Globus pallidus (tissue), 1 donor: ENCODE measurements around the gene IL10RA.
"Not testable (repeated sequence)": the region's sequence is repeated elsewhere in the genome, so short reads cannot be mapped to it uniquely, and the experiment has no call there.

Experiments used
- DNase-seq: peaks from one replicate; pipeline ENCODE4 v3.0.0-alpha.2; 2015; ENCODE audit warnings: low spot score

IL10RA gene

GRCh38 chr11:117985953-117986887, at the start of gene IL10RA:
IL10RA (plus strand) TSS chr11:117986394; CDS start chr11:117986468, 74 bp downstream.
- peak; percentile 78 for DNase-seq

DNA sequence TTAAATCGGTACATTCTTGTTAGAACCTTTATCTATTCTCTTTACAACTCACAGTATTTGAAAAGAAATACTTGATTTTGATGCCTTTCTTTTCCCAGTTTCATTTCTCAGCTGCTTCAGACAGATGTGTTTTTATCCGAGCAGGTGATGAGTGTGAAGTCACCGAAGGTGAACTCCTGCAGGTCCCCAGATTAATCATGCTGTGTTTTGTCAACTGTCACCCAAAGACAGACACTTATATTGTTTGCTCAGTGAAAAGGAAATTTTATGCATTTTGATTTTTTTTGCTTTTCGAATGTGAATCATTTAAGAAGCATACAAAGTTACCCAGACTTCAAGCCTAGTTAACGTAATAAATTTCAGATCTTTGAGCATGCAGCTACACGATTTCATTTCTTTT, 49.2 kb upstream of the IL10RA start:
- DNase-seq: no peak

DNA sequence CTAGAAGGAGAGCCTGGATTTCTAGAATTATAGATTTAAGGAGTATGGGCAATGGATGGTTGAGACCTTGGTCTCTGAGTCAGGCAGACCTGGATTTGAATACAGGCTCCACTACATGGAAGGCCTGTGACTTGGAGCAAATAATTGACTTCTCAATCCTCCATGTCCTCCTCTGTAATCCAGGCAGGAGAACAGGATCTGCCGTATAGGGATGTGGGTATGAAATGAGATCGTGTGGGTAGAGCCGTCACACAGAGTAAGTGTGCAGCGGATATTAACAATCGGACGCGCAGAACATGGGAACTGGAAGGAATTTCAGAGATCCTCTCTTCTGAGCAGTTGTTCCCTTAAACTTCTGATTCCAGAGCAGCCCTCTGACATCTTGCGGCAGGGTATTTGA, 45.5 kb upstream of the IL10RA start:
- no peak for DNase-seq

GRCh38 chr11:117941163-117941707, 45.0 kb upstream of the IL10RA start:
- no peak for DNase-seq

DNA sequence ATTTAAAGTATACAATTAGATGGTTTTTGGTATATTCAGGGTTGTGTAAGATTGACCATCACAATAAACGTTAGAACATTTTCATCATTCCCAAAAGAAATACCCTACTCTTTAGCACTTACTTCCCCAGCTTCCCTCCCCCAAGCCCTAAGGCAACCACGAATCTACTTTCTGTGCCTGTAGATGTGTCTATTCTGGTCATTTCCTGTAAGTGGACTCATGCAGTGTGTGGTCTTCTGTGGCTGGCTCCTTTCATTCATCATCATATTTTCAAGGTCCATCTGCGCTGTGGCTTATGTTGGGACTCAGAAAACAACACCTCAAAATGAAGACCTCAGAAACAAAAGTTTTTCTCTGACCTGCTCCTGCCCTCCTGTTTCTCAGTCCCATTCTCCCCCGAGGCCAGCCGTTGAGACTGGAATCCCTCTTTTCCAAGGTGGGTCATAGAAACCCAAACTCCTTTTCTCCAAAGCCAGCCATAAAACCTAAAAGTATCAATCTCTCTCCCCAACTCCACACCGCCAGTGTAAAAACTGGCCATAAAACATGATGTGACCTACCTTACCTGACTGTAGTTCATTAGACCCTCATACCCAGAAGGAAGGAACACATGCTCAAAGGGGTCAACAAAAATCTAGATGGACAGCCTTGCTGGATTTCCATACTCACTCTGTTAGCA, 44.1 kb upstream of the IL10RA start:
- no peak for DNase-seq

GRCh38 chr11:117944554-117944953, 41.6 kb upstream of the IL10RA start:
- no peak for DNase-seq

GRCh38 chr11:117945047-117945810, 41.0 kb upstream of the IL10RA start:
- no peak for DNase-seq

DNA sequence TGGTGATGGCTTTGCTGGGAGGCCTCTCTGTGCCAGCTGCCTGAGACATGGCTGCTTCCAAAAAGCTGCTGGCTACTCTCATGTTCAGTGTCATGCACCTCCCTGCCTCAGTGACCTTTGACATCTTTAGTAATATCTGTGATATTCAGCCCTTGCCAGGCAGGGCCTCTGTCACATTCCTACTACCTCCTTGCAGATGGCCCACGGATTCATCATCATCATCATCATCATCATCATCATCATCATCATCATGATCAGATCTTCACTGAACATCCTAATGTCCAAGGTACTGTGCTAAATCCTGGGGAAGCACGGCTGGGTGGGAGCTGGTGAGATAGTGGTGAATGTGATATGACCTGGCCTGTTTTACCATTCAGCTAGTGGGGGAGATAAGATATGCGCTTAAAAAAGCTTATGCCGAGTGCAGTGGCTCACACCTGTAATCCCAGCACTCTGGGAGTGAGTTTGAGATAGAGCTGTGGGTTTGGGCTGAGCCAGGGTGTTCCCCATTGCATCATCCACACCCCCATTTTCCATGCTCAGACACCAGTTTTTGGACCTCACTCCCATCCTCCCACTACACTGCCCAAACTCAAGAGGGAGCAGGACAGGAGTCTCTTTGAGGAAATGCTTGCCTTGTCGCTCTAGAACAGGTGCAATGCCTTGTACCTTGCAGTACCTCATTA, 39.9 kb upstream of the IL10RA start:
- peak; percentile 1 for DNase-seq

- peak; percentile 75 for DNase-seq
Measured at GRCh38 chr11:117946842-117947526, 39.2 kb upstream of the IL10RA start.

- DNase-seq: not testable (repeated sequence)
Measured at GRCh38 chr11:117947751-117948150, 38.4 kb upstream of the IL10RA start.

- DNase-seq: not testable (repeated sequence)
Measured at GRCh38 chr11:117948466-117948865, 37.7 kb upstream of the IL10RA start.

DNA sequence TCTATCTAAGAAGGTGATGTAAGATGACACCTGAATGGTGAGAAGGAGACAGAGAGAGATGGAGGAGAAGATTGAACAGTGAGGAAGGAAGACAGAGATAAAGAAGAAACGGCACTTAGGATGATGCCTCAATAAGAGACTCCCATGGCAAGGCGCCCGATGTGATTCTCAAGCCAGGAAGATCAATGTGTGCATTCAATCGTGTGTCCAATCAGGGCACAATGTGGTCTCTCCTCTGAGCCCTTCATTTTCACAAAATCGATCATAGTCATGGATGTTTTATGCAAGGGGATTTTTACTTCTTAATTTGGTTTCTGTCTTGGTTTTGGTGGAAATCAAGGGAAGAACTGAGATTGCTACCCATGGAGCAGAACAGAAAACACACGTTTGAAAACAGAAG, 37.1 kb upstream of the IL10RA start:
- DNase-seq: no peak

DNA sequence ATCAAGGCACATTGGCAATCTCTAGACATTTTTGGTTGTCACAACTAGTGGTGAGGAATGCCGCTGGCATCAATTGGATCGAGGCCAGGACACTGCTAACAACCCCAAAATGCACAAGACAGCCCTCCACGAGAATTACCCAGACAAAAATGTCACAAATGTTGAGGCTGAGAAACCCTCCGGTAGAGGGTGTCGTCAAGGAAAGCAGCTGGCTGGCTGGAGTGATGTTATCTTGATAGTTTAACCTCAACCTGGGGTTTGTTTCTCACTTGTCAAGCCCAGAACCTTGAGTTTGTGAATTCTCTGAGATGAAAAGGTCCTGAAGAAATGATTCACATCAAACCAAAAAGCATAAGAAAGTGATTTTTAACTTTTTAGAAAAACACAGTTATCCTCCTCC, 35.9 kb upstream of the IL10RA start:
- DNase-seq: no peak

DNA sequence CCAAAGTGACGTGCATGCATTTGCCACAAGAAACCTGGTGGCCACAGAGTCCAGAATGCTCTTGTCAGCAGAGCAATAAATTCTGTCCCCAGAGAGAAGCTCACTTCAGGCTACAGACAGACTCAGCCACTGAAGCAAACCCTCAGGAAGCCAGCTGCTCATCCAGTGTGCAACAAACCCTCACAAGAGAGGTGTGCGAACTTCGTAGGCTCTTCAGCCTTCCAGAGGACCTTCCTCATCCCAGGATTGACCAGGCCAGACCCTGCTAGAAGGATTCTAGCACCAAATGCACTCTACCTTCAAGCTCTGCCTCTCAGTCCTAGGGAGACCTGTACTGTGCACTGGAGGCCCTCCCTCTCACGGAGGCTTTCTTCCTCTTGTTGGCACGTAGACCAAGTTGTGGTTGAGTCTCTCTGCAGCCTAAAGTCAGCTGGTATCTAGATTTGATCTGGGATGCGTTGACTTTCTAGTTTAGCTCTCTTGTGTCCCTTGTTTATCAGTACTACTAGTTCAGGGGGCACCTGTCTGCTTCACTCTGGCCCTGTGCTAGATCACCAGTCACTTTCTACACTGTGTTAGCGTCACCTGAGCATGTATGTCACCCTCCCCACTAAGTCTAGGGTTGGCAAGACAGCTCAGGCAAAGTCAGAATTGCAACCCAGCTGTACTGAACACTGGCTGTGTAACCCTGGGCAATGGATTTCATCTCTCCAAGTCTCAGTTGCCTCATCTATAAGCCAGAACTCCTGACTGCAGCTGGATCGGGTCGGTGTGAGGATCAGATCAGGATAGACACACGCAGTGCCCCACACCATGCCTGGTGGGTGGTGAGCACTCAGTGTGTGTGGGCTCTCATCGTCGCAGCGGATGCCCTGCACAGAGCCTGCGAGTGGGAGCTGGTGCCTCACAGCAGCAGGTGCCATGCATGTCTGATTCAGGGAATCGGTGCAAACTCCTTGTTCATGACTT, 34.9 kb upstream of the IL10RA start:
- no peak for DNase-seq

DNA sequence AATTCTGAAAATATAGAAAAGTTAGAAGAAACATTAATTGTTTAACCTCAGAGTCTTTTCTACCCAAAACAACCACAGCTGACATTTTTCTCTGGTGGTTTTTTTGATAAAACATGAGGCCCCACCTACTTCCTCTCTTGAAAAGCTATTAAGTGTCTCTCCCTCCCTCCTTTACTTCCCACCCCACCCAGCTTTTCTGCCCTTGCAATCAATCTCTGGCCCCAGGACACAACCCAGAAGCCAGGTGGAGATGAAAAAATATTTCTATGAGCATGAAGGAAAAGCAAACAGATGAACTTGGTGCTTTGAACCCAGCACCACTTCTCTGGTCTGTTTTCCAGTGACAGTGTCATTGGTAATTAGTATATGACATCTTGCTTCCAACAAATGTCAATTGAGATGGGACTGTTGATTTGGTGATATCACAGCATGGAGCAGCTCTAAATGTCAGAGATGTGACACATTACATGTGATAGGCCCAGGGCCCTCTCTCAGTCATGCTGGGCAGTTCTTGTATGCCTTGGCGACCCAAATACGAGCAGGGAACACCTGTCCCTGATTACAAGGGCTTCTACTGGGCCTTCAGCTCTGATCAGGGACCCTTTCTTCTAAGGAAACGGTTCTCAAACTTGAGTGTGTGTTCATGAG, 33.0 kb upstream of the IL10RA start:
- no peak for DNase-seq

- DNase-seq: no peak
Measured at GRCh38 chr11:117958949-117959348, 27.2 kb upstream of the IL10RA start.

DNA sequence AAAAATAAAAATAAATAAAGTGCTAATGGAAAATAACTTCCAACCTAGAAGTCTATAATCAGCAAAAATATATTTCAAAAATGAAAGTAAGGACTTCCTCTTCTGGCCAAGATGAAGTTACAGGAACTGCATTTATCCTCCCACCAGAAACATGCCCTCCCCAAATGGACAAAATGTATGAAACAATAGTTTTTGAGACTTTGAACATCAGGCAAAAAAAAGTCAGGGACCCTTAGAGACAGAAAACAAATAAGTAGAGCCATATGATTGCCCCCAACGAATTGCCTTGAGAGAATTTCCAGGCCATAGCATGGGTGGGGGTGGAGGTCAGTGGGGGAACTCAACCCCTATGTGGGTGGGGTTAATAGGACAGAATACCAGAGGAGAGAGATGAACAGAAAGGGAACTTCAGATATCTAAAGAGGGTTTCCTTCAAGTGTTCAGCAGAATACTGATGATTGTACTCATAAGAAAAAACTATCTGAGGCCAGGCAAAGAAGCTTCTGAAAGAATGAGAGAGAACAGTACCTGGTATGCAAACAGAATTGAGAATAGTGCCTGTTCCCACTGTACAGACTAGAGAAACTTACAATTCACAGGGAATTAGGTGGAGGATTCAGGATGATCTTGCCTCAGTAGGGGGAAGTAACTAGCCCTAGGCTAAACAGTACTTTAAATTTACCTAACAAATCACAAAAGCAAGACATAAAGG, 26.6 kb upstream of the IL10RA start:
- no peak for DNase-seq

DNA sequence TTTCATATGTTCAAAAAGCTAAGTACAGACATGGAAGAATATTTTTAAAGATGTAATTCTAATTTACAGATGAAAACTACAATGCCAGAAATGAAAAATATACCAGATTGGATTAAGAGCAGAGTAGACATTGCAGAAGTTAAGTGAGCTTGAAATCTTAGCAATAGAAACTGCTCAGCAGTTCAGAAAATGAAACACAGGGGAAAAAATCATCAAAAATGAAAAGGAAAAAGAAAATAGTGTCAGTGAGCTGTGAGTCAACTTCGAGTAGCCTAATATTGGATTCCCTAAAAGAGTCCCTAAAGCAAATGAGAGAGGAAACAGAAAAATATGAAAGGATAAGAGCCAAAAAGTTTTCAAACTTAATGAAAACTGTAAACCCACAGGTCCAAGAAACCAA, 25.8 kb upstream of the IL10RA start:
- no peak for DNase-seq

GRCh38 chr11:117961896-117962295, 24.3 kb upstream of the IL10RA start:
- DNase-seq: no peak
